Measurements from ENCODE around the gene CXCL17.

The CXCL17 gene

DNA sequence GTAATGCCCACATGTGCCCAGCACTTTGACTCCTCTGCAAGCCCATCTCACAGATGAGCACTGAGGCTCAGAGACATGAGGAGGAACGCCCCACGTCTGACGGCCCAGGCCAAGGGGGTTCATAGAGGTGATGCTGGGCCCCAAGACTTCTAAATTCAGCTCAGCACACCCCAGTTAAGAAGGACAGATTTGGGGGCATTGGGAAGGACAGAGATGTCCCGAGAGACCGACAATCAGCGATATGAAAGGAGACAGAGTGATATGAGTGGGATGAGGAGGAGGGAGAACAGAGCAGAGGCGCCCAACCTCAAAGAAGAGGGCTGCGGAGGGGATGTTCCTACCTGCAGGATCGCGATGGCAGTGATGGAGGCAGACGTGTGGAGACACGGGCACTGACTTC is 52.8 kb downstream of the CXCL17 start, which contains the start of gene CNFN:
Gene CNFN, minus strand, starts transcription at position 399 of the 400 bp plus-strand sequence. CDS start 1,260 bp downstream, outside the sequence.
- no peak within 1 kb of the TSS for H3K4me3 ChIP-seq (ENCODE audit: low read depth, low read length)
- TF ChIP-seq, protein P1, sequence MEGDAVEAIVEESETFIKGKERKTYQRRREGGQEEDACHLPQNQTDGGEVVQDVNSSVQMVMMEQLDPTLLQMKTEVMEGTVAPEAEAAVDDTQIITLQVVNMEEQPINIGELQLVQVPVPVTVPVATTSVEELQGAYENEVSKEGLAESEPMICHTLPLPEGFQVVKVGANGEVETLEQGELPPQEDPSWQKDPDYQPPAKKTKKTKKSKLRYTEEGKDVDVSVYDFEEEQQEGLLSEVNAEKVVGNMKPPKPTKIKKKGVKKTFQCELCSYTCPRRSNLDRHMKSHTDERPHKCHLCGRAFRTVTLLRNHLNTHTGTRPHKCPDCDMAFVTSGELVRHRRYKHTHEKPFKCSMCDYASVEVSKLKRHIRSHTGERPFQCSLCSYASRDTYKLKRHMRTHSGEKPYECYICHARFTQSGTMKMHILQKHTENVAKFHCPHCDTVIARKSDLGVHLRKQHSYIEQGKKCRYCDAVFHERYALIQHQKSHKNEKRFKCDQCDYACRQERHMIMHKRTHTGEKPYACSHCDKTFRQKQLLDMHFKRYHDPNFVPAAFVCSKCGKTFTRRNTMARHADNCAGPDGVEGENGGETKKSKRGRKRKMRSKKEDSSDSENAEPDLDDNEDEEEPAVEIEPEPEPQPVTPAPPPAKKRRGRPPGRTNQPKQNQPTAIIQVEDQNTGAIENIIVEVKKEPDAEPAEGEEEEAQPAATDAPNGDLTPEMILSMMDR (IDR thresholded peaks at IDR 0.05; ENCODE audit: insufficient read depth, low read depth, low read length, missing control alignments), result no peak
- DNase-seq (ENCODE audit: low read depth), result no peak

- TF ChIP-seq, protein P1 (IDR thresholded peaks at IDR 0.05; ENCODE audit: insufficient read depth, low read depth, low read length, missing control alignments), result no peak
- DNase-seq (ENCODE audit: low read depth), result no peak
- H3K4me3 ChIP-seq (ENCODE audit: low read depth, low read length), result no peak overlapping the region
These were observed 53.8 kb downstream of the CXCL17 start for GRCh38 chr19:42388851-42389489.

DNA sequence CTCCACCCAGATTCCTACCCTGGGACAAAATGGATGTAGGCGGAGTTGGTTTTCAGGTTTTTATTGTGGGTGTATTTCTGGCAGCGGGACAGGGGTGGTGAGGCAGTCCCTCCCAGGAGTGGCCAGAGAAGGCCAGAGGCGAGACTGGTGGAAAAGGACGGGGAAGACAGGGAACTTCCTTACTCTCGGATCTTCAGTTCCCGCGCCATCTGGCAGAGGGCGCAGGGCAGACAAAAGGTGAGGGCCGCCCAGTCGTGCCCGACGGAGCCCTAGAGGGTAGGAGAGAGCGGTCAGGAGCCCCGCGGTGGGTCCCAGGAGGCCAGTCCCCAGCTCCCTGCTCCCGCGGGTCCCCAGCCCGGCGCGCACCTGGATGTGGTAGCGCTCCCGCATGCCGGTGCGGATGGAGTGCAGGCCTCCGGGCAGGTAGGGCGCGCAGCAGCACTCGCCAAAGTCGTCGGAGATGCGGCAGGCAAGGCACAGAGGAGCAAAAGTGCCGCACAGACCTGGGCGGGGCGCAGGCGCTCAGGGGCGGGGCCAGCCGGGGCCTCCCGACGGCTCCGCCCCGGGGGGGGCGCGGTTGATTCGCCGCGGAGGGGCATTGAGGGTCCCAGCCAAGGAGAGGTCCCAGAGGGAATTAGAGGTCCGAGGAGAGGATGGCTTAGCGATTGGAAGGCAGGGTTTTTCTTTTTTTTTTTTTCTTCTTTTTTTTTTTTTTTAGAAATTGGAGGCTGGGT is 55.6 kb downstream of the CXCL17 start:
- H3K4me3 ChIP-seq (ENCODE audit: low read depth, low read length), result no peak overlapping the region
- peak; percentile 49 for DNase-seq (ENCODE audit: low read depth)
- TF ChIP-seq, protein P1 (IDR thresholded peaks at IDR 0.05; ENCODE audit: insufficient read depth, low read depth, low read length, missing control alignments), result peak; percentile 41

- H3K4me3 ChIP-seq (ENCODE audit: low read depth, low read length), result no peak overlapping the region
- TF ChIP-seq, protein P1 (IDR thresholded peaks at IDR 0.05; ENCODE audit: insufficient read depth, low read depth, low read length, missing control alignments), result no peak
- no peak for DNase-seq (ENCODE audit: low read depth)
These were observed 62.6 kb downstream of the CXCL17 start for GRCh38 chr19:42380155-42380554.

Measured in GM12865 (cell line).